GM20000 (cell line): ENCODE results near the gene CROCC2.

Experiments used
- DNase-seq: peaks from one replicate; pipeline ENCODE4 v3.0.0; 2012; ENCODE audit warnings: low spot score
- TF ChIP-seq, protein P1 (sequence below): IDR thresholded peaks from 2 replicates; pipeline ENCODE4 v1.5.1; 2012; ENCODE audit warnings: mild to moderate bottlenecking, control low read depth; ENCODE audit errors: extremely low read depth, missing control alignments

CROCC2 gene

GRCh38 chr2:240961910-240962299, 55.8 kb downstream of the CROCC2 start:
- TF ChIP-seq, protein P1, sequence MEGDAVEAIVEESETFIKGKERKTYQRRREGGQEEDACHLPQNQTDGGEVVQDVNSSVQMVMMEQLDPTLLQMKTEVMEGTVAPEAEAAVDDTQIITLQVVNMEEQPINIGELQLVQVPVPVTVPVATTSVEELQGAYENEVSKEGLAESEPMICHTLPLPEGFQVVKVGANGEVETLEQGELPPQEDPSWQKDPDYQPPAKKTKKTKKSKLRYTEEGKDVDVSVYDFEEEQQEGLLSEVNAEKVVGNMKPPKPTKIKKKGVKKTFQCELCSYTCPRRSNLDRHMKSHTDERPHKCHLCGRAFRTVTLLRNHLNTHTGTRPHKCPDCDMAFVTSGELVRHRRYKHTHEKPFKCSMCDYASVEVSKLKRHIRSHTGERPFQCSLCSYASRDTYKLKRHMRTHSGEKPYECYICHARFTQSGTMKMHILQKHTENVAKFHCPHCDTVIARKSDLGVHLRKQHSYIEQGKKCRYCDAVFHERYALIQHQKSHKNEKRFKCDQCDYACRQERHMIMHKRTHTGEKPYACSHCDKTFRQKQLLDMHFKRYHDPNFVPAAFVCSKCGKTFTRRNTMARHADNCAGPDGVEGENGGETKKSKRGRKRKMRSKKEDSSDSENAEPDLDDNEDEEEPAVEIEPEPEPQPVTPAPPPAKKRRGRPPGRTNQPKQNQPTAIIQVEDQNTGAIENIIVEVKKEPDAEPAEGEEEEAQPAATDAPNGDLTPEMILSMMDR: no peak
- no peak for DNase-seq

DNA sequence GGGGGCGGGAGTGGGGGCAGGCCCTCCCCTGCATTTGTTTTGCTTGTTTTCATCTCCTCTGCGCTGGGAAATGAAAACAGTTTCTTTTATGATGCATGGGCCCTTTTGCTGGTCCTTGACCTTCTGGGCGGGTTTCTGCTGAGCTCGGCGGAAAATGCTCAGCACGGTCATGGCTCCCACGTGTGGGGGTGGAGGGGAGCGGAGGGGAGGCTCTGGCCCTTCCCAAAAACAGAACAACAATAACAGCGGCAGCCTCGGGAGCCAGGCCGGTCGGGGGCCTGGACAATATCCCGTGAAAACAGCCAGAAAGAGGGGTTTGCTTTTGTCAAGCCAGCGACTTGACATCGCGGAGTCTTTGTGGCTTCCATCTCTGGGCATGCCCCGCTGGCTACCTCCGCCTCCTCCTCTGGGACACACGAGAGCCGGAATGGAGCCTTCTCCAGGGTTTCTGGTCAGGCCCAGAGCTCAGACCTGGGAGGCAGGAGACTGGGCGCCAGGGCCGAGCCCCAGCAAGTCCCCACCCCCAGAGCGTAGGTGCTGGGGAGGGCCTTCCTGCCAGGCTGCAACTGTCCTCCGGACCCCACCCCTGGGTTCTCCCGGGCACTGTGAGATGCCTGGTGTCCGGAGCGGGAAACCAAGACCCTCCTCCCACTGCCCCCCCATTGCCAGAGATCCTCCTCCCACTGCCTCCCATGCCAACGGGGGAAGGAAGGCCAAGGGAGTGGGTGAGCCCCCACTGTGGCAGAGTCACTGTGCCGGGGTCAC, 56.3 kb downstream of the CROCC2 start:
- DNase-seq: no peak
- TF ChIP-seq, protein P1: no peak

DNA sequence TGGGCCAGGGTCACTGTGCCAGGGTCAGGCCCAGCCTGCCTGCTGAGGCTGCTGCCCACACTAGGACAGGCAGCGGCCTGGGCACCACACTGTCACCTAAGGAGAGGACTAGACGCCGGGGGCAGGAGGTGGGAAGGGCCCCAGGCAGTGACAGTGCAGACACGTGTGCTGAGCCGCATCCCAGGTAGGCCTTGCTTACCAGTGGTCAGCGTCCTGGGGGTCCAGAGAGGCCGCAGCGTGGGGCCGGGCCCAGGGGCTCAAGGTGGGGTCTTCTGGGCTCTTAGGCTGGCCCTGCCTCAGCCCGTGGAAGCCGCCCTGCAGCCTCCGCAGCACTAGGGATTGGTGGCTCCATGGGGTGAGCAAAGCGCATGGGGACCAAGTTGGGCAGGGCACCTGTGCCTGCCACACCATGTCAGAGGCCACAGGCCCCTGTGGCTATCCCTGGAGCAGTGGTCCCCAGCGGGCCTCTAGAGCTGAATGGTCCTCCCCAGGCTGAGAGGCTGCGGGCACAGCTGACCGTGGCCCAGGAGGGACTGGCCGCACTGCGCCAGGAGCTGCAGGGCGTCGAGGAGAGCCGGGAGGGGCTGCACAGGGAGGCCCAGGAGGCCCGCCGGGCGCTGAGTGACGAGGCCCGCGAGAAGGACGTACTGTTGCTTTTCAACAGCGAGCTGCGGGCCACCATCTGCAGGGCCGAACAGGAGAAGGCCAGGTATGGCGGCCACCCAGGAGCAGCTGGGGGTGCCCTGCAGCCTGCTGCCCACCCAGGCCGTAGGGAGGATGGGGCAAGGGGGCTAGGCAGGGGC, 57.1 kb downstream of the CROCC2 start:
- DNase-seq: no peak
- TF ChIP-seq, protein P1: no peak

DNA sequence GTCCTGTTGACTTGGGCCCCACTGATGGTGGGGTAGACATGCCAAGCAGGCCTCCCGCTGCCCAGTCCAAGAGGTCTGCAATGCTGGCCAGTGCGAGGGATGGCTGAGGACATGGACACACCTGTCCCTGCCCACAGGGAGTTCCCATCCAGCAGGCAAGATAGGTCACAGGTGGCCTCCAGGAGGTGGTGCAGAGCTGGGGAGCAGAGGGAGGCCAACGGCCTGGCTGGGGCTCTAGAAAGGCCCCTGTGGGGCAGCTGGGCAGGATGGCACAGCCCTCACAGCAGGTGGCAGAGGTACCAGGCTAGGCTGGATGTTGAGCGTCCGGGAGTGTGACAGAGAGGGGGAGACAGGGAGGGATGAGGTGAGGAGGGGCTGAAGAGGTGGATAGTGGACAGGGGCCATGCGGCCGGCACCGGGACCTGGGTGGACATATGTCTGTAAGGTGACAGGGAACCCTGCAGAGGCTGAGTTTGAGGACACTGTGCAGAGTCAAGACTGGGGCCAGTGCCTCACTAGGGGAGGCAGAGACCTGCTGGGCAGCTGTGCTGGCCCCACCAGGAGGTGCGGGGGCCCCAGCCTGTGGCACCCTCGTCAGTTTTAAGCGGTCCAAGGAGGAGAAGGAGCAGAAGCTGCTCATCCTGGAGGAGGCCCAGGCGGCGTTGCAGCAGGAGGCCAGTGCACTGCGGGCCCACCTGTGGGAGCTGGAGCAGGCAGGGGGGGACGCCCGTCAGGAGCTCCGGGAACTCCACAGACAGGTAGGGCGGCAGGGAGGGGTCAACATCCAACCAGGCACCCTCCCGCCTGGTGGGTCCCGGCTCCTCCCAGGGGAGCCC, 58.0 kb downstream of the CROCC2 start:
- TF ChIP-seq, protein P1: no peak
- no peak for DNase-seq

DNA sequence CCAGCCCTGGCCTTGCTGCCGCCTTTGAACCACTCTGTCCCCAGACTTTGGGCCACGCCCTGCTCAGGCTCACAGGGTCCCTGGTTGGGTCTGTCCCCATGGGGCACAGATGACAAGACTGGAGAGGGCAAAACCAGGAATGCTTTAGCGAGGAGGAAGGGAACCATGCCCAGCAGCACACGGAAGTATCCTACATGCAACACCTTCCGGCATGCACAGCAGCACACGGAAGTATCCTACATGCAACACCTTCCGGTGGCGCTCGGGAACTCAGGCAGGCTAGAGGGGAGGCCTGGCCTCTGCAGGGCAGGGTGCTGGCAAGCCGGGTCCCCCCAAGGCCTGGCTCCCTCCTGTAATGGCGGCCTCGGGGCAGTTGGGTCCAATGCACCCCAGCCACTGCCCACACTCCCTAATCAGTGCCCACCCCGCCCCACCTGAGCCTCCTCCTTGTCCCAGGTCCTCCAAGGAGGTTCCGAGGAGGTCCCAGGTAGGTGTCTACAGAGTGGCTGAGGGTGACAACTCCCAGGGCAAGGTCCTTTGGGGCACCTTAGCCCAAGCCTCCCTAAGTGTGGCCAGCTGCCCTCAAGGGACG, 58.7 kb downstream of the CROCC2 start:
- no peak for DNase-seq
- TF ChIP-seq, protein P1: no peak

GRCh38 chr2:240965296-240965904, 59.3 kb downstream of the CROCC2 start:
- TF ChIP-seq, protein P1: no peak
- DNase-seq: no peak
